Measurements from ENCODE around the gene JAML. TPM values are rescaled to one million over a fixed set of nuclear protein-coding genes. Genes with fewer than 3 reads are reported as not detected.

JAML gene
- total and polyA plus RNA-seq, 2 of the 13 experiments (the other 11 are each of a cell fraction or from before 2014, with no cell fraction given): 2.0 to 3.3 TPM

GRCh38 chr11:118198370-118198769, 26.4 kb downstream of the JAML start (continued):
- no peak for TF ChIP-seq BATF2 (CRISPR knock-in tag; IDR thresholded peaks at IDR 0.05)
- TF ChIP-seq ATAD3A (CRISPR knock-in tag; IDR thresholded peaks at IDR 0.05): no peak
- TF ChIP-seq SNAPC2 (CRISPR knock-in tag; IDR thresholded peaks at IDR 0.05): no peak
- no peak for TF ChIP-seq ARNT2 (CRISPR knock-in tag; IDR thresholded peaks at IDR 0.05; ENCODE audit: low read depth)
- no peak for TF ChIP-seq NFRKB (IDR thresholded peaks at IDR 0.05)
- no peak for TF ChIP-seq ATF7-NPFF (CRISPR knock-in tag; IDR thresholded peaks at IDR 0.05; ENCODE audit: low read depth)
- peak; percentile 37; the same call in 1 of the 2 replicates for TF ChIP-seq FOXO1 (CRISPR knock-in tag; IDR thresholded peaks at IDR 0.05)
- TF ChIP-seq ZNF10 (CRISPR knock-in tag; IDR thresholded peaks at IDR 0.05; ENCODE audit: borderline replicate concordance, low read depth): no peak
- 0 out of 2 replicates have a peak, but pooled peaks have one; percentile 12 for TF ChIP-seq HDAC2 (CRISPR knock-in tag; IDR thresholded peaks at IDR 0.05)
- TF ChIP-seq HMG20B (CRISPR knock-in tag; conservative IDR thresholded peaks at IDR 0.05): no peak
- TF ChIP-seq ZNF407 (CRISPR knock-in tag; IDR thresholded peaks at IDR 0.05; ENCODE audit: not compliant biosample characterization): no peak
- TF ChIP-seq ZNF367 (CRISPR knock-in tag; IDR thresholded peaks at IDR 0.05; ENCODE audit: borderline replicate concordance): no peak
- no peak for TF ChIP-seq ZNF703 (CRISPR knock-in tag; IDR thresholded peaks at IDR 0.05; ENCODE audit: borderline replicate concordance)
- no peak for TF ChIP-seq ATF2 (CRISPR knock-in tag; IDR thresholded peaks at IDR 0.05)
- TF ChIP-seq ESRRA (CRISPR knock-in tag; IDR thresholded peaks at IDR 0.05; ENCODE audit: low read depth): no peak
- no peak for TF ChIP-seq MBD4 (IDR thresholded peaks at IDR 0.05; ENCODE audit: borderline replicate concordance, low read length)
- no peak for TF ChIP-seq PHF8 (CRISPR knock-in tag; IDR thresholded peaks at IDR 0.05)
- TF ChIP-seq ZNF468 (CRISPR knock-in tag; IDR thresholded peaks at IDR 0.05): no peak
- TF ChIP-seq RCOR2 (CRISPR knock-in tag; IDR thresholded peaks at IDR 0.05): no peak
- TF ChIP-seq GABPB1 (CRISPR knock-in tag; IDR thresholded peaks at IDR 0.05): peak; percentile 46
- 0 out of 2 replicates have a peak, but pooled peaks have one; percentile 38 for TF ChIP-seq YEATS4 (CRISPR knock-in tag; IDR thresholded peaks at IDR 0.05; ENCODE audit: borderline replicate concordance)
- no peak for TF ChIP-seq KDM1A (CRISPR knock-in tag; IDR thresholded peaks at IDR 0.05)
